ENCODE data around the gene CRYGC. TPM values are rescaled to one million over a fixed set of nuclear protein-coding genes. Genes with fewer than 3 reads are reported as not detected.

Gene CRYGC
- total and polyA plus RNA-seq, 2 donors: not detected

GRCh38 chr2:208097313-208097712 is 32.3 kb downstream of the CRYGC start:
- no peak overlapping the region for H3K27ac ChIP-seq (ENCODE audit: low read depth)
- no peaks in the 10 kb centered on the region for H3K4me1 ChIP-seq (ENCODE audit: insufficient read depth)
- DNase-seq (ENCODE audit: extremely low spot score): no peak
- H3K36me3 ChIP-seq (ENCODE audit: insufficient read depth): no peaks in the 10 kb centered on the region
- H3K4me3 ChIP-seq (ENCODE audit: low read depth, low read length): no peak overlapping the region
- WGBS: 77% methylated on average over 3 of the region's 3 CpGs

DNA sequence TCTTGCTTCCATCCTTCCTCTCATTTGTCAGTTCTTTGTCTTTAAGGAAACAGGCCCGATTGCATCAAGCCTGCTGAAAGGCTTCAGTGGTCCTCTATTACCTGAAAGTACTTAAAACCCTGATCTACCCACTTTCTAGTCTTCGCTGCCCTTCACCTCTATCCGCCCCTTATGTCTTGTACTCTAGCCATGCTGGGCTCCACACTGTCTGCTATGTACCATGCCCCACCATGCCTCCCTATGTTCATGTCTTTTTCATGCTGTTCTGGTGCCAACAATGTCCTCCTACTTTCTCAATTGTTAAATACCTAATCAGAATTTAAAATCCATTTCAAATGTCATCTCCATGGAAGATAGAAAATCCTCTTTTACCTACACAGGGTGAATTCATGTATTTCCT is 33.5 kb downstream of the CRYGC start:
- Histone ChIP-seq H3K27ac (ENCODE audit: low read depth) (no peak overlapping the region), H3K4me3 (ENCODE audit: low read depth, low read length) (no peak overlapping the region), H3K36me3 (ENCODE audit: insufficient read depth) (no peaks in the 10 kb centered on the region), H3K4me1 (ENCODE audit: insufficient read depth) (no peaks in the 10 kb centered on the region)
- 74% methylated on average over 3 of the region's 3 CpGs for WGBS
- no peak for DNase-seq (ENCODE audit: extremely low spot score)

- Histone ChIP-seq H3K4me3 (ENCODE audit: low read depth, low read length) (no peak overlapping the region), H3K4me1 (ENCODE audit: insufficient read depth) (no peaks in the 10 kb centered on the region), H3K27ac (ENCODE audit: low read depth) (no peak overlapping the region), H3K36me3 (ENCODE audit: insufficient read depth) (no peaks in the 10 kb centered on the region)
- no peak for DNase-seq (ENCODE audit: extremely low spot score)
Measured at GRCh38 chr2:208093128-208093527, 36.5 kb downstream of the CRYGC start.

GRCh38 chr2:208092093-208092832 is 37.4 kb downstream of the CRYGC start:
- Histone ChIP-seq H3K36me3 (ENCODE audit: insufficient read depth) (no peaks in the 10 kb centered on the region), H3K4me1 (ENCODE audit: insufficient read depth) (no peaks in the 10 kb centered on the region), H3K27ac (ENCODE audit: low read depth) (no peak overlapping the region), H3K4me3 (ENCODE audit: low read depth, low read length) (no peak overlapping the region)
- WGBS: 98% methylated on average over 1 of the region's 1 CpG
- no peak for DNase-seq (ENCODE audit: extremely low spot score)

GRCh38 chr2:208090420-208090819 is 39.2 kb downstream of the CRYGC start:
- no peak for DNase-seq (ENCODE audit: extremely low spot score)
- Histone ChIP-seq H3K4me3 (ENCODE audit: low read depth, low read length) (no peak overlapping the region), H3K36me3 (ENCODE audit: insufficient read depth) (no peaks in the 10 kb centered on the region)

GRCh38 chr2:208086029-208086428 is 43.6 kb downstream of the CRYGC start:
- DNase-seq (ENCODE audit: extremely low spot score): no peak
- WGBS: 75% methylated on average over 1 of the region's 1 CpG
- no peaks in the 10 kb centered on the region for H3K4me1 ChIP-seq (ENCODE audit: insufficient read depth)

More at GRCh38 chr2:208090420-208090819, 39.2 kb downstream of the CRYGC start:
- Histone ChIP-seq H3K4me1 (ENCODE audit: insufficient read depth) (no peaks in the 10 kb centered on the region), H3K27ac (ENCODE audit: low read depth) (no peak overlapping the region)

GRCh38 chr2:208083807-208084206 is 45.8 kb downstream of the CRYGC start:
- H3K27ac ChIP-seq (ENCODE audit: low read depth): no peak overlapping the region
- H3K4me3 ChIP-seq (ENCODE audit: low read depth, low read length): no peak overlapping the region
- H3K4me1 ChIP-seq (ENCODE audit: insufficient read depth): no peaks in the 10 kb centered on the region
- H3K36me3 ChIP-seq (ENCODE audit: insufficient read depth): no peaks in the 10 kb centered on the region
- no peak for DNase-seq (ENCODE audit: extremely low spot score)

More at GRCh38 chr2:208086029-208086428, 43.6 kb downstream of the CRYGC start:
- Histone ChIP-seq H3K27ac (ENCODE audit: low read depth) (no peak overlapping the region), H3K36me3 (ENCODE audit: insufficient read depth) (no peaks in the 10 kb centered on the region), H3K4me3 (ENCODE audit: low read depth, low read length) (no peak overlapping the region)

Other genes starting within 250 kb of the CRYGC start
- gene PLEKHM3, start 104.3 kb downstream of the CRYGC start, total RNA-seq: 30.1 TPM
- gene PLEKHM3, start 104.3 kb downstream of the CRYGC start, polyA plus RNA-seq: 5.7 TPM
- gene CRYGD, start 5.3 kb downstream of the CRYGC start, total RNA-seq: 0.95 TPM
- gene CRYGD, start 5.3 kb downstream of the CRYGC start, polyA plus RNA-seq: not detected
- gene CRYGB, start 16.3 kb upstream of the CRYGC start, total RNA-seq: not detected
- gene CRYGB, start 16.3 kb upstream of the CRYGC start, polyA plus RNA-seq: not detected
- gene CRYGA, start 33.8 kb upstream of the CRYGC start, total RNA-seq: not detected
- not detected for gene CRYGA, start 33.8 kb upstream of the CRYGC start, polyA plus RNA-seq
- gene C2orf80, start 60.2 kb upstream of the CRYGC start, total RNA-seq: 0.37 TPM
- gene C2orf80, start 60.2 kb upstream of the CRYGC start, polyA plus RNA-seq: not detected
- gene IDH1, start 125.2 kb upstream of the CRYGC start, total RNA-seq: 268 TPM
- gene IDH1, start 125.2 kb upstream of the CRYGC start, polyA plus RNA-seq: 88.4 TPM
- 57.5 TPM for gene PIKFYVE, start 136.4 kb upstream of the CRYGC start, total RNA-seq
- 9.8 TPM for gene PIKFYVE, start 136.4 kb upstream of the CRYGC start, polyA plus RNA-seq